Ramos (cell line): ENCODE data around the gene IGDCC3.

Experiments
- in situ Hi-C: fragments of 300-500 bp; cut with MboI; formaldehyde crosslinking; loops from one replicate; pipeline ENCODE4 v1.14.3; 2022; ENCODE audit warnings: low sequenced_read_pairs; ENCODE audit not compliant: unreplicated experiment

IGDCC3 gene

GRCh38 chr15:65391732-65392131 lies 13.9 kb upstream of the IGDCC3 start:
- in situ Hi-C loops: no loop called here

- in situ Hi-C loops: no loop called here
Observed at GRCh38 chr15:65390447-65390846, 12.6 kb upstream of the IGDCC3 start.

- in situ Hi-C loops: no loop called here
Observed at GRCh38 chr15:65389226-65389625, 11.4 kb upstream of the IGDCC3 start.

- in situ Hi-C loops: no loop called here
Observed at GRCh38 chr15:65388306-65389080, 10.7 kb upstream of the IGDCC3 start.

GRCh38 chr15:65386886-65387285 lies 9.1 kb upstream of the IGDCC3 start:
- in situ Hi-C loops: no loop called here

GRCh38 chr15:65386376-65386775 lies 8.6 kb upstream of the IGDCC3 start:
- in situ Hi-C loops: no loop called here

GRCh38 chr15:65385870-65386258 lies 8.1 kb upstream of the IGDCC3 start:
- in situ Hi-C loops: no loop called here

GRCh38 chr15:65384895-65385869 lies 7.4 kb upstream of the IGDCC3 start:
- in situ Hi-C loops: loop anchor here (5.0 kb wide), 1 partner anchor 63 kb away; no protein-coding TSS in a partner anchor

- in situ Hi-C loops: loop anchor here (5.0 kb wide), 1 partner anchor 62 kb away; no protein-coding TSS in a partner anchor
Observed at GRCh38 chr15:65384505-65384894, 6.7 kb upstream of the IGDCC3 start.

- in situ Hi-C loops: loop anchor here (5.0 kb wide), 1 partner anchor 62 kb away; no protein-coding TSS in a partner anchor
Observed at GRCh38 chr15:65383991-65384390, 6.2 kb upstream of the IGDCC3 start.

GRCh38 chr15:65383456-65383855 lies 5.7 kb upstream of the IGDCC3 start:
- in situ Hi-C loops: loop anchor here (5.0 kb wide), 1 partner anchor 61 kb away; no protein-coding TSS in a partner anchor

GRCh38 chr15:65382921-65383320 lies 5.1 kb upstream of the IGDCC3 start:
- in situ Hi-C loops: loop anchor here (5.0 kb wide), 1 partner anchor 61 kb away; no protein-coding TSS in a partner anchor

- in situ Hi-C loops: loop anchor here (5.0 kb wide), 1 partner anchor 60 kb away; no protein-coding TSS in a partner anchor
Observed at GRCh38 chr15:65382146-65382491, 4.3 kb upstream of the IGDCC3 start.

- in situ Hi-C loops: loop anchor here (5.0 kb wide), 1 partner anchor 59 kb away; no protein-coding TSS in a partner anchor
Observed at GRCh38 chr15:65381445-65382145, 3.8 kb upstream of the IGDCC3 start.

GRCh38 chr15:65379986-65380385 lies 2.2 kb upstream of the IGDCC3 start:
- in situ Hi-C loops: loop anchor here (5.0 kb wide), 1 partner anchor 58 kb away; no protein-coding TSS in a partner anchor

- in situ Hi-C loops: no loop called here
Observed at GRCh38 chr15:65377105-65377975, 462 bp downstream of the IGDCC3 start.

GRCh38 chr15:65376767-65377104 lies 1.1 kb downstream of the IGDCC3 start:
- in situ Hi-C loops: no loop called here

- in situ Hi-C loops: no loop called here
Observed at GRCh38 chr15:65375871-65376607, 1.8 kb downstream of the IGDCC3 start.
